ENCODE data around the gene LRG1. TPM values are rescaled to one million over a fixed set of nuclear protein-coding genes. Genes with fewer than 3 reads are reported as not detected.

Gene LRG1
- total and polyA plus RNA-seq, 2 of the 13 experiments (the other 11 are each of a cell fraction or from before 2014, with no cell fraction given), result 12.0 to 39.3 TPM

DNA sequence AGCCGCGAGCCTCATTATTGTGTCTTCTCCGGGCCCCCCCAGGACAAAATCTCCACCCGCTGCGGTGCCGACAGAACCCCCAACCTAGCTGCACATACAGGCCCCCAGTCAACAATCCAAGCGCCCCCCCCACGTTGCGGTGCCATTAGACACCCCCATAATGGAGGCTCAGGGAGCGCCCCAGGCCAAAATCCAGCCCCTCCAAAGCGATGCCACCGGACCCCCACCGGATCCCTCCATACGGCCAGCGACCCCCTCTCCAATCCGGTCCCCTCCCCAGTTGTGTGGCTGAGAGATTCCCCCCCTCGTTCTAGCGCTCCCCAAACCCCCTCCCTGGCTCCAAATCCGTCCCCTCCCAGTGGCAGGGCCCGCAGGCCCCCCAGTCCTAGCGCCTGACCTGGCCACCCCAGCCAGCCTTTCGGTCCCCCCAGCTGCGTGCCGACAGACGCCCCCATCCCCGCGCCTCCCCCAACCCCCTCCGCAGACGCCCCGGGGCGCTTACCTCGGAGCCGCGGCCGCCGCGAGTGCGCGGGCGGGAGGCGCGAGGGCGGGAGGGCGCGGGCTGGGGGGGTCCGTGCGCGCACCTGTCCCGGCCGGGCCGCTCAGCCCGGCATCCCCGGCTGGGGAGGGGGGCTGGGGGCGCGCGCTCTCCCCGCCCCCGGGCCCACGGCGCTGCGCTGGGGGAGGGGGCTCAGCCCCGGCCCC is 41.3 kb upstream of the LRG1 start:
- H3K27ac ChIP-seq (ENCODE audit: extremely low read length, insufficient read depth, low read length), result peak overlapping the region; percentile 74
- FAIRE-seq (no peak), ATAC-seq (no peak), DNase-seq (ENCODE audit: low spot score) (no peak)
- H4K20me1 ChIP-seq (ENCODE audit: insufficient read depth, low read length), result peaks cover 30% of the 10 kb centered on the region
- no peak overlapping the region for H2AFZ ChIP-seq (ENCODE audit: low read length)
- H3K36me3 ChIP-seq (replicated peaks in 1 of 2; ENCODE audit: control insufficient read depth in 1 of 2, insufficient read depth in 2 of 2, low read length in 2 of 2), result peaks cover 1 to 10% of the 10 kb centered on the region in 2 experiments; a peak in 3 of 5 replicates
- peak overlapping the region; percentile 48 for H3K4me2 ChIP-seq (ENCODE audit: low read depth, low read length)
- no TSS peak for BruUV-seq (replicated peaks)
- peaks cover 48% of the 10 kb centered on the region for H3K79me2 ChIP-seq (ENCODE audit: insufficient read depth, low read length)
- ChIA-PET CTCF (ENCODE audit: low intra/inter-chr PET ratio, low total read pairs) (no interaction called here), POLR2A (interaction anchor here (1.0 kb wide), 1 partner anchor 42 kb away, joined by 3 read pairs; the partner anchor contains the start of gene LRG1)
- peaks cover 81% of the 10 kb centered on the region for H3K4me1 ChIP-seq (ENCODE audit: insufficient read depth, low read length)
- WGBS (ENCODE audit: low lambda C conversion rate), result 0% methylated on average over 12 of the region's 62 CpGs
- H3K9me3 ChIP-seq (ENCODE audit: low read length), result no peaks in the 10 kb centered on the region
- H3K27me3 ChIP-seq (ENCODE audit: control insufficient read depth in 1 of 2, insufficient read depth in 2 of 2, low read length in 2 of 2), result no peaks in the 10 kb centered on the region
- TF ChIP-seq, protein P1, sequence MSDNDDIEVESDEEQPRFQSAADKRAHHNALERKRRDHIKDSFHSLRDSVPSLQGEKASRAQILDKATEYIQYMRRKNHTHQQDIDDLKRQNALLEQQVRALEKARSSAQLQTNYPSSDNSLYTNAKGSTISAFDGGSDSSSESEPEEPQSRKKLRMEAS (IDR thresholded peaks at IDR 0.05), result peak; percentile 9; the same call in 1 of the 2 replicates
- TF ChIP-seq ZSCAN9 (CRISPR knock-in tag; IDR thresholded peaks at IDR 0.05; ENCODE audit: borderline replicate concordance), result no peak
- TF ChIP-seq RARA (CRISPR knock-in tag; IDR thresholded peaks at IDR 0.05), result no peak
- TF ChIP-seq, protein P2, sequence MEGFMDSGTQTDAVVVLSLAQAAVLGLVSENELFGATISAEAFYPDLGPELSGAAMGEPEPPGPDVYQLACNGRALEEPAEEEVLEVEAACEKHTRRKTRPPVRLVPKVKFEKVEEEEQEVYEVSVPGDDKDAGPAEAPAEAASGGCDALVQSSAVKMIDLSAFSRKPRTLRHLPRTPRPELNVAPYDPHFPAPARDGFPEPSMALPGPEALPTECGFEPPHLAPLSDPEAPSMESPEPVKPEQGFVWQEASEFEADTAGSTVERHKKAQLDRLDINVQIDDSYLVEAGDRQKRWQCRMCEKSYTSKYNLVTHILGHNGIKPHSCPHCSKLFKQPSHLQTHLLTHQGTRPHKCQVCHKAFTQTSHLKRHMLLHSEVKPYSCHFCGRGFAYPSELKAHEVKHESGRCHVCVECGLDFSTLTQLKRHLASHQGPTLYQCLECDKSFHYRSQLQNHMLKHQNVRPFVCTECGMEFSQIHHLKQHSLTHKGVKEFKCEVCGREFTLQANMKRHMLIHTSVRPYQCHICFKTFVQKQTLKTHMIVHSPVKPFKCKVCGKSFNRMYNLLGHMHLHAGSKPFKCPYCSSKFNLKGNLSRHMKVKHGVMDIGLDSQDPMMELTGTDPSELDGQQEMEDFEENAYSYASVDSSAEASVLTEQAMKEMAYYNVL (CRISPR knock-in tag; IDR thresholded peaks at IDR 0.05; ENCODE audit: borderline replicate concordance), result no peak
- TF ChIP-seq SRSF1 (optimal IDR thresholded peaks at IDR 0.05; ENCODE audit: low read depth, low read length), result peak; percentile 91
- no peak for TF ChIP-seq MAZ (IDR thresholded peaks at IDR 0.05; ENCODE audit: borderline replicate concordance, low read depth, low read length)
- 0 out of 2 replicates have a peak, but pooled peaks have one; percentile 2 for TF ChIP-seq MAZ (CRISPR knock-in tag; IDR thresholded peaks at IDR 0.05; ENCODE audit: low read depth)
- TF ChIP-seq BRD4 (CRISPR knock-in tag; IDR thresholded peaks at IDR 0.05), result no peak
- no peak for TF ChIP-seq SRF (IDR thresholded peaks at IDR 0.05; ENCODE audit: low read depth, low read length)
- TF ChIP-seq, protein P3, sequence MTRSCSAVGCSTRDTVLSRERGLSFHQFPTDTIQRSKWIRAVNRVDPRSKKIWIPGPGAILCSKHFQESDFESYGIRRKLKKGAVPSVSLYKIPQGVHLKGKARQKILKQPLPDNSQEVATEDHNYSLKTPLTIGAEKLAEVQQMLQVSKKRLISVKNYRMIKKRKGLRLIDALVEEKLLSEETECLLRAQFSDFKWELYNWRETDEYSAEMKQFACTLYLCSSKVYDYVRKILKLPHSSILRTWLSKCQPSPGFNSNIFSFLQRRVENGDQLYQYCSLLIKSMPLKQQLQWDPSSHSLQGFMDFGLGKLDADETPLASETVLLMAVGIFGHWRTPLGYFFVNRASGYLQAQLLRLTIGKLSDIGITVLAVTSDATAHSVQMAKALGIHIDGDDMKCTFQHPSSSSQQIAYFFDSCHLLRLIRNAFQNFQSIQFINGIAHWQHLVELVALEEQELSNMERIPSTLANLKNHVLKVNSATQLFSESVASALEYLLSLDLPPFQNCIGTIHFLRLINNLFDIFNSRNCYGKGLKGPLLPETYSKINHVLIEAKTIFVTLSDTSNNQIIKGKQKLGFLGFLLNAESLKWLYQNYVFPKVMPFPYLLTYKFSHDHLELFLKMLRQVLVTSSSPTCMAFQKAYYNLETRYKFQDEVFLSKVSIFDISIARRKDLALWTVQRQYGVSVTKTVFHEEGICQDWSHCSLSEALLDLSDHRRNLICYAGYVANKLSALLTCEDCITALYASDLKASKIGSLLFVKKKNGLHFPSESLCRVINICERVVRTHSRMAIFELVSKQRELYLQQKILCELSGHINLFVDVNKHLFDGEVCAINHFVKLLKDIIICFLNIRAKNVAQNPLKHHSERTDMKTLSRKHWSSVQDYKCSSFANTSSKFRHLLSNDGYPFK (CRISPR knock-in tag; IDR thresholded peaks at IDR 0.05; ENCODE audit: borderline replicate concordance), result no peak
- peak; percentile 12 for TF ChIP-seq AGO2 (optimal IDR thresholded peaks at IDR 0.05; ENCODE audit: low read depth, low read length)
- 0 out of 2 replicates have a peak, but pooled peaks have one; percentile 15 for TF ChIP-seq ZFX (CRISPR knock-in tag; IDR thresholded peaks at IDR 0.05; ENCODE audit: low read depth)
- no peak for TF ChIP-seq MAFG (CRISPR knock-in tag; IDR thresholded peaks at IDR 0.05)
- peak overlapping the region; percentile 76 for H3K9ac ChIP-seq (ENCODE audit: insufficient read depth, low read depth, low read length)
- in situ Hi-C loops (cut with HindIII; ENCODE audit: extremely low pct_ligation_motif_present, low pct_unique_long_range_greater_than_20kb) (no loop called here), intact Hi-C loops (cut with micrococcal nuclease; ENCODE audit: unreplicated experiment) (no loop called here)
- H3K4me3 ChIP-seq (replicated peaks in 1 of 3; ENCODE audit: insufficient read depth in 1 of 3, low read depth in 2 of 3, low read length in 3 of 3), result peak overlapping the region; percentile 84 to 92 (median 91)
